ENCODE results near the gene OOEP. TPM values are rescaled to one million over a fixed set of nuclear protein-coding genes. Genes with fewer than 3 reads are reported as not detected.
"Not testable (repeated sequence)": the region's sequence is repeated elsewhere in the genome, so short reads cannot be mapped to it uniquely, and the experiment has no call there.

Gene OOEP
- total RNA-seq (2014; rRNA removed; shearing (Covaris generic)) = not detected in 2 replicates

- DNase-seq (ENCODE audit: low read depth) = no peak
These were observed at the start of gene OOEP for GRCh38 chr6:73369563-73369962. OOEP (minus strand) TSS chr6:73369897; CDS start chr6:73369792, 105 bp downstream.

- peak; percentile 7 for DNase-seq (ENCODE audit: low read depth)
These were observed 48.5 kb upstream of the OOEP start for GRCh38 chr6:73418081-73418741.

- no peak for DNase-seq (ENCODE audit: low read depth)
These were observed 43.4 kb upstream of the OOEP start for GRCh38 chr6:73413102-73413501.

GRCh38 chr6:73409395-73409794, 39.7 kb upstream of the OOEP start:
- DNase-seq (ENCODE audit: low read depth) = no peak

GRCh38 chr6:73400656-73401055, 31.0 kb upstream of the OOEP start:
- DNase-seq (ENCODE audit: low read depth) = no peak

GRCh38 chr6:73395875-73396274, 26.2 kb upstream of the OOEP start:
- no peak for DNase-seq (ENCODE audit: low read depth)

GRCh38 chr6:73394577-73395354, 25.1 kb upstream of the OOEP start, which contains the start of gene DDX43:
DDX43 (plus strand) TSS chr6:73394828; CDS start chr6:73394906, 78 bp downstream.
- DNase-seq (ENCODE audit: low read depth) = no peak

- peak; percentile 56 for DNase-seq (ENCODE audit: low read depth)
These were observed 23.6 kb upstream of the OOEP start for GRCh38 chr6:73393278-73393677.

GRCh38 chr6:73392188-73392587, 22.5 kb upstream of the OOEP start:
- DNase-seq (ENCODE audit: low read depth) = not testable (repeated sequence)

GRCh38 chr6:73391675-73392074, 22.0 kb upstream of the OOEP start:
- peak; percentile 16 for DNase-seq (ENCODE audit: low read depth)

GRCh38 chr6:73389854-73390253, 20.2 kb upstream of the OOEP start:
- DNase-seq (ENCODE audit: low read depth) = no peak

- peak; percentile 76 for DNase-seq (ENCODE audit: low read depth)
These were observed 19.3 kb upstream of the OOEP start for GRCh38 chr6:73388800-73389512.

- DNase-seq (ENCODE audit: low read depth) = no peak
These were observed 18.7 kb upstream of the OOEP start for GRCh38 chr6:73388433-73388799.

GRCh38 chr6:73382462-73383113, 12.9 kb upstream of the OOEP start:
- peak; percentile 85 for DNase-seq (ENCODE audit: low read depth)

- not testable (repeated sequence) for DNase-seq (ENCODE audit: low read depth)
These were observed 11.8 kb upstream of the OOEP start for GRCh38 chr6:73381531-73381930.

GRCh38 chr6:73377225-73377624, 7.5 kb upstream of the OOEP start:
- DNase-seq (ENCODE audit: low read depth) = no peak

GRCh38 chr6:73375216-73375615, 5.5 kb upstream of the OOEP start:
- no peak for DNase-seq (ENCODE audit: low read depth)

GRCh38 chr6:73372516-73372915, 2.8 kb upstream of the OOEP start:
- no peak for DNase-seq (ENCODE audit: low read depth)

- DNase-seq (ENCODE audit: low read depth) = no peak
These were observed 2.3 kb upstream of the OOEP start for GRCh38 chr6:73371984-73372383.

GRCh38 chr6:73369157-73369556, 540 bp downstream of the OOEP start:
- DNase-seq (ENCODE audit: low read depth) = no peak

GRCh38 chr6:73368675-73369074, 1.0 kb downstream of the OOEP start:
- no peak for DNase-seq (ENCODE audit: low read depth)

- DNase-seq (ENCODE audit: low read depth) = no peak
These were observed 1.8 kb downstream of the OOEP start for GRCh38 chr6:73367761-73368355.
